Globus pallidus (tissue), 1 donor: Measurements from ENCODE around the gene ATAD3B.

Experiments
- DNase-seq: peaks from one replicate; pipeline ENCODE4 v3.0.0-alpha.2; 2015; ENCODE audit warnings: low spot score

ATAD3B gene

GRCh38 chr1:1535201-1536018 is 63.8 kb downstream of the ATAD3B start:
- DNase-seq = no peak

GRCh38 chr1:1536019-1536937 is 64.7 kb downstream of the ATAD3B start:
- DNase-seq = no peak

GRCh38 chr1:1536938-1537546 is 65.5 kb downstream of the ATAD3B start:
- DNase-seq = no peak

GRCh38 chr1:1537626-1538250 is 66.2 kb downstream of the ATAD3B start:
- DNase-seq = no peak

- no peak for DNase-seq
These were observed 66.8 kb downstream of the ATAD3B start for GRCh38 chr1:1538334-1538733.

- no peak for DNase-seq
These were observed 67.4 kb downstream of the ATAD3B start for GRCh38 chr1:1538989-1539309.

- DNase-seq = no peak
These were observed 67.9 kb downstream of the ATAD3B start for GRCh38 chr1:1539310-1540089.

GRCh38 chr1:1540090-1540817 is 68.7 kb downstream of the ATAD3B start, which contains the start of gene TMEM240:
TSS of gene TMEM240 (minus strand) at chr1:1540624. CDS start at chr1:1540346, 278 bp downstream.
- peak; percentile 60 for DNase-seq

GRCh38 chr1:1540818-1541628 is 69.5 kb downstream of the ATAD3B start:
- DNase-seq = no peak

- no peak for DNase-seq
These were observed 70.6 kb downstream of the ATAD3B start for GRCh38 chr1:1541956-1542765.

- no peak for DNase-seq
These were observed 71.5 kb downstream of the ATAD3B start for GRCh38 chr1:1542766-1543705.

- DNase-seq = no peak
These were observed 72.1 kb downstream of the ATAD3B start for GRCh38 chr1:1543706-1544099.

- DNase-seq = no peak
These were observed 73.0 kb downstream of the ATAD3B start for GRCh38 chr1:1544544-1544943.
